ENCODE results near the gene ZNF646. TPM values are rescaled to one million over a fixed set of nuclear protein-coding genes. Genes with fewer than 3 reads are reported as not detected.

The ZNF646 gene
- total and polyA plus RNA-seq, 2 of the 13 experiments (the other 11 are each of a cell fraction or from before 2014, with no cell fraction given), result 3.4 to 10.9 TPM

- no peak for TF ChIP-seq ZNF557 (CRISPR knock-in tag; IDR thresholded peaks at IDR 0.05)
- no peak for TF ChIP-seq ISL2 (CRISPR knock-in tag; IDR thresholded peaks at IDR 0.05)
- no peak for TF ChIP-seq SP5 (CRISPR knock-in tag; IDR thresholded peaks at IDR 0.05; ENCODE audit: borderline replicate concordance, low read depth)
- no peak for TF ChIP-seq BRCA1 (CRISPR knock-in tag; IDR thresholded peaks at IDR 0.05)
These were observed 53.0 kb downstream of the ZNF646 start (continued) for GRCh38 chr16:31127182-31127581.

GRCh38 chr16:31128711-31129567 is 54.7 kb downstream of the ZNF646 start:
- 93% methylated on average over 14 of the region's 14 CpGs for WGBS (ENCODE audit: low lambda C conversion rate)
- no peak overlapping the region for H2AFZ ChIP-seq (ENCODE audit: low read length)
- ChIA-PET POLR2A (interaction anchor here (0.5 to 4.2 kb wide), 4 partner anchors 11 to 14 kb away, joined by 3 to 17 read pairs (median 4); partner anchors contain the start of gene KAT8), CTCF (ENCODE audit: low intra/inter-chr PET ratio, low total read pairs) (no interaction called here)
- no peaks in the 10 kb centered on the region for H3K79me2 ChIP-seq (ENCODE audit: insufficient read depth, low read length)
- no peak for FAIRE-seq
- no peak for ATAC-seq
- in situ Hi-C loops (cut with HindIII; ENCODE audit: extremely low pct_ligation_motif_present, low pct_unique_long_range_greater_than_20kb) (no loop called here), intact Hi-C loops (cut with micrococcal nuclease; ENCODE audit: unreplicated experiment) (no loop called here)
- no peaks in the 10 kb centered on the region for H3K9me3 ChIP-seq (ENCODE audit: low read length)
- no TSS peak for BruUV-seq (replicated peaks)
- peaks cover 4% of the 10 kb centered on the region; the same call in 1 of the 2 replicates for H3K4me1 ChIP-seq (ENCODE audit: insufficient read depth, low read length)
- no peaks in the 10 kb centered on the region for H4K20me1 ChIP-seq (ENCODE audit: insufficient read depth, low read length)
- no peak overlapping the region for H3K27ac ChIP-seq (ENCODE audit: extremely low read length, insufficient read depth, low read length)
- no peak for DNase-seq (ENCODE audit: low spot score)
- no peak overlapping the region for H3K9ac ChIP-seq (ENCODE audit: insufficient read depth, low read depth, low read length)
- H3K4me3 ChIP-seq (replicated peaks in 1 of 3; ENCODE audit: insufficient read depth in 1 of 3, low read depth in 2 of 3, low read length in 3 of 3), result no peak overlapping the region
- no peak overlapping the region for H3K4me2 ChIP-seq (ENCODE audit: low read depth, low read length)
- TF ChIP-seq ZNF563 (CRISPR knock-in tag; IDR thresholded peaks at IDR 0.05) (no peak), ZNF607 (CRISPR knock-in tag; IDR thresholded peaks at IDR 0.05; ENCODE audit: borderline replicate concordance) (no peak), ATM (IDR thresholded peaks at IDR 0.05; ENCODE audit: borderline replicate concordance) (no peak), REST (IDR thresholded peaks at IDR 0.05; ENCODE audit: borderline replicate concordance in 1 of 2, low read depth in 1 of 2, low read length in 2 of 2) (no peak), HNRNPK (IDR thresholded peaks at IDR 0.05; ENCODE audit: low read depth, low read length, poor library complexity, severe bottlenecking) (no peak), ZSCAN31 (CRISPR knock-in tag; IDR thresholded peaks at IDR 0.05; ENCODE audit: low read depth) (no peak), TRIM24 (CRISPR knock-in tag; IDR thresholded peaks at IDR 0.05) (no peak)
- TF ChIP-seq, protein P1, sequence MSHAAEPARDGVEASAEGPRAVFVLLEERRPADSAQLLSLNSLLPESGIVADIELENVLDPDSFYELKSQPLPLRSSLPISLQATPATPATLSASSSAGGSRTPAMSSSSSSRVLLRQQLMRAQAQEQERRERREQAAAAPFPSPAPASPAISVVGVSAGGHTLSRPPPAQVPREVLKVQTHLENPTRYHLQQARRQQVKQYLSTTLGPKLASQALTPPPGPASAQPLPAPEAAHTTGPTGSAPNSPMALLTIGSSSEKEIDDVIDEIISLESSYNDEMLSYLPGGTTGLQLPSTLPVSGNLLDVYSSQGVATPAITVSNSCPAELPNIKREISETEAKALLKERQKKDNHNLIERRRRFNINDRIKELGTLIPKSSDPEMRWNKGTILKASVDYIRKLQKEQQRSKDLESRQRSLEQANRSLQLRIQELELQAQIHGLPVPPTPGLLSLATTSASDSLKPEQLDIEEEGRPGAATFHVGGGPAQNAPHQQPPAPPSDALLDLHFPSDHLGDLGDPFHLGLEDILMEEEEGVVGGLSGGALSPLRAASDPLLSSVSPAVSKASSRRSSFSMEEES (CRISPR knock-in tag; IDR thresholded peaks at IDR 0.05), result no peak
- H3K27me3 ChIP-seq (ENCODE audit: control insufficient read depth in 1 of 2, insufficient read depth in 2 of 2, low read length in 2 of 2), result no peaks in the 10 kb centered on the region
- peaks cover 17 to 18% of the 10 kb centered on the region in 2 experiments; a peak in 4 of 5 replicates for H3K36me3 ChIP-seq (replicated peaks in 1 of 2; ENCODE audit: control insufficient read depth in 1 of 2, insufficient read depth in 2 of 2, low read length in 2 of 2)
